Activated T-cell treated with anti-CD3 and anti-CD28 coated beads, Interleukin-2, amount 50 U/mL, for 24 hours (primary cell): ENCODE results near the gene CYP2C8.
"Not testable (repeated sequence)": the region's sequence is repeated elsewhere in the genome, so short reads cannot be mapped to it uniquely, and the experiment has no call there.

Experiments used
- DNase-seq: peaks from one replicate; pipeline ENCODE4 v3.0.0-alpha.2; 2020
- H3K27ac Mint-ChIP-seq: 2 replicates; pipeline ENCODE4 v1.8.0; 2020; ENCODE audit warnings: mild to moderate bottlenecking, mixed read lengths
- H3K27me3 Mint-ChIP-seq: 2 replicates; pipeline ENCODE4 v1.8.0; 2020; ENCODE audit warnings: mixed read lengths
- H3K36me3 Mint-ChIP-seq: 2 replicates; pipeline ENCODE4 v1.8.0; 2020; ENCODE audit warnings: low read depth, mixed read lengths
- H3K4me1 Mint-ChIP-seq: 2 replicates; pipeline ENCODE4 v1.8.0; 2020; ENCODE audit warnings: low read depth, mixed read lengths
- H3K4me3 Mint-ChIP-seq: 2 replicates; pipeline ENCODE4 v1.8.0; 2020; ENCODE audit warnings: mild to moderate bottlenecking, moderate library complexity, mixed read lengths
- H3K9me3 Mint-ChIP-seq: 2 replicates; pipeline ENCODE4 v1.8.0; 2020; ENCODE audit warnings: mixed read lengths

CYP2C8 gene

DNA sequence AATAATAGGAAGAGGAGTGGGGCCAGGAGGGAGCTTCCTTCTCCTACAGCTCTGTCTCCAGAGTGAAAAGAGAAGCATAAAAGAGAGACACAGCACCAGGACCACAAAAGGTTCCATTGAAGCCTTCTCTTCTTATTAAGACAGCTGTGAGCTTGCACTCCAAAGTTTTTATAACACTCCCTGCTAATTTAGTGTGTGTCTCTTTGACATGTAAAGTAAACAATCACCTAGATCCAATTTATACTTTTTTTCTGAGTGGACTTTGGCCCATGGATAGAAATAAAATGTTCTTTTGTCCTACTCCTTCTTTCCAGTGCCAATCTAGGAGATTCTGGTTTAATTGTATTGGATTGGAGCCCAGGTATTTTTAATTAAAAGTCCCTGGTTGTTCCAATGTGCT, at the start of gene CYP2C8:
Gene CYP2C8, minus strand, starts transcription at position 212 of the 400 bp plus-strand sequence. Its CDS starts 95 bp downstream, at position 117.
- Mint-ChIP-seq H3K4me1 (no peaks in the 10 kb centered on the region), H3K27me3 (no peaks in the 10 kb centered on the region), H3K27ac (no peak within 1 kb of the TSS), H3K4me3 (no peak within 1 kb of the TSS), H3K36me3 (no peaks in the 10 kb centered on the region), H3K9me3 (no peaks in the 10 kb centered on the region)
- DNase-seq, result no peak

GRCh38 chr10:95116869-95117269, 47.6 kb upstream of the CYP2C8 start:
- no peak overlapping the region for H3K27ac Mint-ChIP-seq
- H3K27me3 Mint-ChIP-seq, result no peaks in the 10 kb centered on the region
- H3K4me3 Mint-ChIP-seq, result no peak overlapping the region
- DNase-seq, result no peak
- H3K9me3 Mint-ChIP-seq, result peaks cover 38% of the 10 kb centered on the region
- no peaks in the 10 kb centered on the region for H3K4me1 Mint-ChIP-seq
- no peaks in the 10 kb centered on the region for H3K36me3 Mint-ChIP-seq

DNA sequence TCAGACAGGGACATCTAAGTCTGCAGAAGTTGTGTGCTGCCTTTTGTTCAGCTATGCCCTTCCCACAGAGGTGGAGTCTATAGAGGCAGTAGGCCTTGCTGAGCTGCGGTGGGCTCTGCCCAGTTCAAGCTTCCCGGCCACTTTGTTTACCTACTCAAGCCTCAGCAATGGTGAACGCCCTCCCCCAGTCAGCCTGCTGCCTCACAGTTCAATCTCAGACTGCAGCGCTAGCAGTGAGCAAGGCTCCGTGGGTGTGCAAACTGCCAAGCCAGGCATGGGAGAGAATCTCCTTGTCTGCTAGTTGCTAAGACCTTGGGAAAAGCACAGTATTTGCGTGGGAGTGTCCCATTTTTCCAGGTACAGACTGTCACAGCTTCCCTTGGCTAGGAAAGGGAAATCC, 41.5 kb upstream of the CYP2C8 start:
- H3K4me3 Mint-ChIP-seq, H3K36me3 Mint-ChIP-seq, H3K27ac Mint-ChIP-seq, DNase-seq, H3K27me3 Mint-ChIP-seq, H3K4me1 Mint-ChIP-seq: not testable (repeated sequence)
- peaks cover 25% of the 10 kb centered on the region for H3K9me3 Mint-ChIP-seq

- Mint-ChIP-seq H3K4me1 (no peaks in the 10 kb centered on the region), H3K27me3 (no peaks in the 10 kb centered on the region), H3K9me3 (no peaks in the 10 kb centered on the region), H3K27ac (no peak overlapping the region), H3K4me3 (no peak overlapping the region), H3K36me3 (no peaks in the 10 kb centered on the region)
- no peak for DNase-seq
Observed at GRCh38 chr10:95097805-95098204, 28.5 kb upstream of the CYP2C8 start.

DNA sequence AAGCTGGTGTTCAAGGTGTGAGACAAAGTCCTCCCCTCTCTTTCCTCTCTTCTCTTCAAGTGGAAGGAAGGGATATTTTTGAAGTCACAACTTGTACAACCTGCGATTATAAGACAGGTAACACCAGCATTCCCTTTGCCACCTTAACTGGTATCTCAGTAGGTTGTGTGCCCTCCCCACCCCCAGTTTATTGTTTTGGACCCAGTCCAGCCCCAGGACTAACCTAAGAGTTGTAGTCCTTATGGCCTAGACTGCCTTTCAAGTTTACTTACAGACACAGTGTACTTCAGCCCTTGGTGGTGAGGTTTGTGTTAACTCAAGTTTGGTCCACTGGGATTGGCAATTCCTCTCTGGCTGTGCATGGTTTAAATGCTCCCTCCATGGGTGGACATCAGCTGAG, 26.8 kb upstream of the CYP2C8 start:
- no peak overlapping the region for H3K4me3 Mint-ChIP-seq
- no peaks in the 10 kb centered on the region for H3K27me3 Mint-ChIP-seq
- no peak for DNase-seq
- H3K9me3 Mint-ChIP-seq, result peaks cover under 1% of the 10 kb centered on the region
- no peak overlapping the region for H3K27ac Mint-ChIP-seq
- H3K4me1 Mint-ChIP-seq, result no peaks in the 10 kb centered on the region
- H3K36me3 Mint-ChIP-seq, result no peaks in the 10 kb centered on the region

GRCh38 chr10:95079626-95080025, 10.3 kb upstream of the CYP2C8 start:
- not testable (repeated sequence) for H3K9me3 Mint-ChIP-seq, H3K27ac Mint-ChIP-seq, H3K4me1 Mint-ChIP-seq, H3K4me3 Mint-ChIP-seq, DNase-seq, H3K27me3 Mint-ChIP-seq, H3K36me3 Mint-ChIP-seq

GRCh38 chr10:95077556-95077955, 8.3 kb upstream of the CYP2C8 start:
- no peaks in the 10 kb centered on the region for H3K27me3 Mint-ChIP-seq
- H3K36me3 Mint-ChIP-seq, result no peaks in the 10 kb centered on the region
- H3K4me3 Mint-ChIP-seq, result no peak overlapping the region

GRCh38 chr10:95071107-95071660, 1.9 kb upstream of the CYP2C8 start:
- Mint-ChIP-seq H3K27me3 (no peaks in the 10 kb centered on the region), H3K4me1 (no peaks in the 10 kb centered on the region), H3K27ac (no peak overlapping the region), H3K36me3 (no peaks in the 10 kb centered on the region), H3K4me3 (no peak overlapping the region), H3K9me3 (no peaks in the 10 kb centered on the region)
- no peak for DNase-seq

More at GRCh38 chr10:95077556-95077955, 8.3 kb upstream of the CYP2C8 start:
- H3K4me1 Mint-ChIP-seq, result no peaks in the 10 kb centered on the region
- H3K9me3 Mint-ChIP-seq, result peaks cover 2% of the 10 kb centered on the region
- no peak overlapping the region for H3K27ac Mint-ChIP-seq
- DNase-seq, result no peak

GRCh38 chr10:95064125-95064524, 5.2 kb downstream of the CYP2C8 start:
- H3K27me3 Mint-ChIP-seq, H3K9me3 Mint-ChIP-seq, H3K4me3 Mint-ChIP-seq, H3K36me3 Mint-ChIP-seq, H3K4me1 Mint-ChIP-seq, DNase-seq, H3K27ac Mint-ChIP-seq: not testable (repeated sequence)

DNA sequence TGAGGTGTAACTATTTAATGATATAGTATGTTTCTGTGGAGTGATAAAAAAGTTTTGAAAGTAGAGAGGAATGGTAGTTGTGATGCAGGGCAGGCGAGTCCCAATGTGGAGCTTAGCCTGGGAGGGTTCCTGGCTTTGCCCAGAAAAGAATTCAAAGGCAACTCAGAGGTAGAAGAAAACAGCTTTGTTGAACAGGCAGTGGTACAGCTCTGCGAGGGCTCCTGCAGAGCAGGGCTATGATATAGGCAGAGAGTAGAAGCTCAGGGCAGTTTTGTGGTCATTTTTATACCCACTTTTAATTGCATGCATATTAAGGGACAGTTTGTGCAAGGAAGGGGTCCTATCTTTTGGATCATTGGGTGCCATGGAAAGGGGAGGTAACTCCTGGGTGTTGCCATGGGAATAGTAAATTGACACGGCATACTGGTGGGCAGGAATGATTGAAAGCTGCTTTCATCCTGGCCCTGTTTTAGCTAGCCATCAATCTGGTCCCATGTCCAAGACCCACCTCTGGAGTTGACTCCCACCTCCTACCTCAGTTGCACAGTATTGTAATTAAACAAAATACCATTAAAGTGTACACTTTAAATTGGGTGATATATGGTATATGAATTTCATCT, 12.4 kb downstream of the CYP2C8 start:
- H3K36me3 Mint-ChIP-seq, result no peaks in the 10 kb centered on the region
- no peak overlapping the region for H3K27ac Mint-ChIP-seq
- DNase-seq, result no peak
- no peaks in the 10 kb centered on the region for H3K4me1 Mint-ChIP-seq
- no peak overlapping the region for H3K4me3 Mint-ChIP-seq
- no peaks in the 10 kb centered on the region for H3K27me3 Mint-ChIP-seq
- peaks cover 9% of the 10 kb centered on the region for H3K9me3 Mint-ChIP-seq

GRCh38 chr10:95049919-95050318, 19.4 kb downstream of the CYP2C8 start:
- Mint-ChIP-seq H3K27me3 (no peaks in the 10 kb centered on the region), H3K36me3 (no peaks in the 10 kb centered on the region), H3K9me3 (peaks cover 3% of the 10 kb centered on the region), H3K4me1 (no peaks in the 10 kb centered on the region), H3K27ac (no peak overlapping the region), H3K4me3 (no peak overlapping the region)
- no peak for DNase-seq

- no peak for DNase-seq
- Mint-ChIP-seq H3K9me3 (peaks cover 3% of the 10 kb centered on the region), H3K4me3 (no peak overlapping the region), H3K4me1 (no peaks in the 10 kb centered on the region), H3K27ac (no peak overlapping the region), H3K36me3 (no peaks in the 10 kb centered on the region), H3K27me3 (no peaks in the 10 kb centered on the region)
Observed at GRCh38 chr10:95048206-95048605, 21.1 kb downstream of the CYP2C8 start.

DNA sequence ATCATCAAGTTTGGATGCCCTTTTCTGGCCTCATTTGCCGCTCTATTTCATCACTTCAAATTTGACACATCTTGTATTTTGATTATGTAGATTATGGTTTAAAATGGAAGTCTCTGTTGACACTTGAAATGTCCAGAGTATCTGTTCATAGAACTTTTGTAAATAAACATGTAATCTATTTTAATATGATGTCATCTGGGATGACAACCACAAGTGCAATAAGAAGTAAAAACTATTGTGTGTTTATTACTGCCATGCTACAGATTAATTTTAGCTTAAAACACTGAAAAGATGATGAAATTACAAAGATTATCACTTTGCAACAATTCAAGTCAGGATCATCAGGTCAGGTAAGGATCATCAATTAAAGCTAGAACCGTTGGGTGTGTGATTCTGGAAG, 30.0 kb downstream of the CYP2C8 start:
- Mint-ChIP-seq H3K9me3 (no peaks in the 10 kb centered on the region), H3K4me1 (no peaks in the 10 kb centered on the region), H3K27me3 (no peaks in the 10 kb centered on the region), H3K4me3 (no peak overlapping the region), H3K27ac (no peak overlapping the region), H3K36me3 (no peaks in the 10 kb centered on the region)
- DNase-seq, result no peak

- H3K4me3 Mint-ChIP-seq, result no peak overlapping the region
- no peak for DNase-seq
- peaks cover under 1% of the 10 kb centered on the region for H3K9me3 Mint-ChIP-seq
- H3K27me3 Mint-ChIP-seq, result no peaks in the 10 kb centered on the region
- no peaks in the 10 kb centered on the region for H3K4me1 Mint-ChIP-seq
- no peaks in the 10 kb centered on the region for H3K36me3 Mint-ChIP-seq
- H3K27ac Mint-ChIP-seq, result no peak overlapping the region
Observed at GRCh38 chr10:95035332-95036295, 33.7 kb downstream of the CYP2C8 start.

GRCh38 chr10:95034401-95034800, 34.9 kb downstream of the CYP2C8 start:
- DNase-seq, result no peak
- Mint-ChIP-seq H3K27me3 (no peaks in the 10 kb centered on the region), H3K36me3 (no peaks in the 10 kb centered on the region), H3K4me3 (no peak overlapping the region), H3K27ac (no peak overlapping the region), H3K9me3 (peaks cover 4% of the 10 kb centered on the region), H3K4me1 (no peaks in the 10 kb centered on the region)
